SK-N-SH (cell line): Measurements from ENCODE around the gene ZNF213. TPM values are rescaled to one million over a fixed set of nuclear protein-coding genes. Genes with fewer than 3 reads are reported as not detected.

Experiments used
- CTCF ChIA-PET: fragments of 300-600, 350-600 bp; formaldehyde crosslinking; extraction: SDS; loops from one replicate; lab custom pipeline; 2021; lab: Yijun Ruan, JAX
- POLR2A ChIA-PET: fragments of 350-600 bp; sonication (Branson Sonifier 250); formaldehyde crosslinking; extraction: SDS; loops from one replicate; lab custom pipeline; 2020; ENCODE audit warnings: antibody characterized with exemption, inconsistent platforms; lab: Yijun Ruan, JAX
- DNase-seq: peaks from one replicate; pipeline ENCODE4 v3.0.0; 2012
- H2AFZ ChIP-seq: fragments of 200-600 bp; sonication (generic); 2 replicates; pipeline ENCODE4 v1.8.1; 2016; ENCODE audit warnings: antibody characterized with exemption, mild to moderate bottlenecking, low read depth
- H3F3A ChIP-seq: fragments of 200-600 bp; sonication (generic); replicated peaks from 2 replicates; pipeline ENCODE3; 2016; ENCODE audit warnings: antibody characterized with exemption, mild to moderate bottlenecking; ENCODE audit not compliant: insufficient read depth
- H3K27ac ChIP-seq, 2 experiments: fragments of 200-500 bp in 1 of 2; fragments of 200-600 bp in 1 of 2; sonication (Bioruptor generic) in 1 of 2; sonication (generic), shearing (Covaris generic) in 1 of 2; 2 replicates each; pipeline versions ENCODE4 v1.5.1 to v1.6.1; 2014 to 2016; ENCODE audit warnings: low read depth in 2 of 2, inconsistent platforms in 1 of 2, low read length in 1 of 2, mild to moderate bottlenecking in 1 of 2, mixed read lengths in 1 of 2
- H3K27me3 ChIP-seq: fragments of 200-600 bp; sonication (generic), shearing (Covaris generic); 2 replicates; pipeline ENCODE4 v1.6.1; 2016; ENCODE audit warnings: mixed run types; ENCODE audit not compliant: insufficient read depth
- H3K36me3 ChIP-seq, 2 experiments: fragments of 200-500 bp in 1 of 2; fragments of 200-600 bp in 1 of 2; sonication (Bioruptor generic) in 1 of 2; sonication (generic) in 1 of 2; replicated peaks in 1 of 2; 2 replicates each; pipeline versions ENCODE3 to v1.5.1; 2014 to 2016; ENCODE audit warnings: low read length in 1 of 2, mild to moderate bottlenecking in 1 of 2; ENCODE audit not compliant: insufficient read depth in 2 of 2, control insufficient read depth in 1 of 2
- H3K4me1 ChIP-seq, 2 experiments: fragments of 200-500 bp in 1 of 2; fragments of 200-600 bp in 1 of 2; sonication (Bioruptor generic) in 1 of 2; sonication (generic), shearing (Covaris generic) in 1 of 2; 2 replicates each; pipeline versions ENCODE4 v1.5.1 to v1.6.1; 2014 to 2016; ENCODE audit warnings: low read depth in 1 of 2, low read length in 1 of 2, mixed run types in 1 of 2; ENCODE audit not compliant: insufficient read depth in 2 of 2, control insufficient read depth in 1 of 2
- H3K4me2 ChIP-seq: fragments of 200-600 bp; sonication (generic), shearing (Covaris generic); 2 replicates; pipeline ENCODE4 v1.6.1; 2017; ENCODE audit warnings: mixed run types
- H3K4me3 ChIP-seq, 2 experiments: fragments of 200-500 bp in 1 of 2; fragments of 200-600 bp in 1 of 2; sonication (Bioruptor generic) in 1 of 2; sonication (generic), shearing (Covaris generic) in 1 of 2; 2 replicates each; pipeline versions ENCODE4 v1.5.1 to v1.8.1; 2014 to 2016; ENCODE audit warnings: low read depth in 2 of 2, inconsistent platforms in 1 of 2, low read length in 1 of 2, mild to moderate bottlenecking in 1 of 2, mixed read lengths in 1 of 2, moderate library complexity in 1 of 2
- H3K79me2 ChIP-seq: fragments of 200-600 bp; sonication (generic); 2 replicates; pipeline ENCODE4 v1.8.1; 2017; ENCODE audit warnings: mild to moderate bottlenecking; ENCODE audit not compliant: insufficient read depth
- H3K9ac ChIP-seq: fragments of 200-600 bp; sonication (generic); 2 replicates; pipeline ENCODE4 v1.6.1; 2017; ENCODE audit warnings: mixed run types
- H3K9me2 ChIP-seq: fragments of 200-600 bp; sonication (generic); 2 replicates; pipeline ENCODE4 v1.6.1; 2017; ENCODE audit warnings: mixed run types
- H3K9me3 ChIP-seq: fragments of 200-600 bp; sonication (generic); 2 replicates; pipeline ENCODE4 v1.6.1; 2017; ENCODE audit warnings: mixed run types, mild to moderate bottlenecking, moderate library complexity
- H4K20me1 ChIP-seq: fragments of 200-600 bp; sonication (generic); 2 replicates; pipeline ENCODE4 v1.6.1; 2017; ENCODE audit warnings: mild to moderate bottlenecking, mixed run types; ENCODE audit not compliant: insufficient read depth
- EP300 ChIP-seq, 2 experiments: IDR thresholded peaks; 2 replicates each; pipeline versions ENCODE4 v1.4.0 to v1.6.1; 2012; ENCODE audit warnings: borderline replicate concordance in 1 of 2, low read depth in 1 of 2, low read length in 1 of 2
- EZH2phosphoT487 ChIP-seq: fragments of 200-600 bp; sonication (generic); IDR thresholded peaks from 2 replicates; pipeline ENCODE4 v1.6.1; 2017; ENCODE audit warnings: low read depth, mixed run types, mild to moderate bottlenecking, antibody characterized with exemption, moderate library complexity, borderline replicate concordance
- FOXJ3 ChIP-seq: sonication (generic); formaldehyde crosslinking; IDR thresholded peaks from 2 replicates; pipeline ENCODE4 v1.5.1; 2020; ENCODE audit warnings: mild to moderate bottlenecking, missing genetic modification reagents
- FOXM1 ChIP-seq: IDR thresholded peaks from 2 replicates; pipeline ENCODE4 v1.4.0; 2012; ENCODE audit warnings: low read depth, mild to moderate bottlenecking
- GABPA ChIP-seq: IDR thresholded peaks from 2 replicates; pipeline ENCODE4 v1.4.0; 2012; ENCODE audit warnings: low read depth, mild to moderate bottlenecking
- GATA2 ChIP-seq: sonication (generic); formaldehyde crosslinking; IDR thresholded peaks from 2 replicates; pipeline ENCODE4 v1.5.0; 2020; ENCODE audit warnings: mild to moderate bottlenecking, missing genetic modification reagents
- JUND ChIP-seq: IDR thresholded peaks from 2 replicates; pipeline ENCODE4 v1.4.0; 2012
- MXI1 ChIP-seq: IDR thresholded peaks from 2 replicates; pipeline ENCODE4 v1.6.1; 2012; ENCODE audit warnings: mild to moderate bottlenecking, low read depth, low read length, improper control_type of control experiment
- NRF1 ChIP-seq: IDR thresholded peaks from 2 replicates; pipeline ENCODE4 v1.6.1; 2012; ENCODE audit warnings: low read depth, mild to moderate bottlenecking, low read length
- RCOR1 ChIP-seq: fragments of 150-350 bp; IDR thresholded peaks from 2 replicates; pipeline ENCODE4 v1.6.1; 2017; ENCODE audit warnings: antibody characterized with exemption, low read length
- SIN3A ChIP-seq: IDR thresholded peaks from 2 replicates; pipeline ENCODE4 v1.6.1; 2012; ENCODE audit warnings: low read depth, mild to moderate bottlenecking, low read length, moderate library complexity, borderline replicate concordance
- TEAD4 ChIP-seq: IDR thresholded peaks from 2 replicates; pipeline ENCODE4 v1.4.0; 2012; ENCODE audit warnings: mild to moderate bottlenecking, borderline replicate concordance; ENCODE audit not compliant: insufficient read depth
- WGBS: methylation state at CpG from one replicate; pipeline ENCODE4 v1.1.6; 2017; ENCODE audit warnings: low lambda C conversion rate; 5-methylcytosine and 5-hydroxymethylcytosine counted together
- polyA plus RNA-seq, 3 experiments: library from polyadenylated mRNA; depleted of rRNA; stranded (reverse); fragments of >200 nt; gene quantifications; 2 replicates each; pipeline ENCODE4 v1.2.3, GENCODE V29; 2012
- TF ChIP-seq, protein P1 (sequence below): IDR thresholded peaks from 2 replicates; pipeline ENCODE4; 2012
- TF ChIP-seq, protein P2 (sequence below): fragments of 150-350 bp; IDR thresholded peaks from 2 replicates; pipeline ENCODE4 v1.6.1; 2016; ENCODE audit warnings: mild to moderate bottlenecking, low read depth, low read length
- TF ChIP-seq, protein P3 (sequence below): fragments of 200-600 bp; sonication (generic); IDR thresholded peaks from 2 replicates; pipeline ENCODE4 v1.6.1; 2017; ENCODE audit warnings: antibody characterized with exemption, mild to moderate bottlenecking, moderate library complexity
- TF ChIP-seq, protein P4 (sequence below): IDR thresholded peaks from 2 replicates; pipeline ENCODE4 v1.4.0; 2012; ENCODE audit warnings: low read depth

Gene ZNF213
- polyA plus RNA-seq, 1 of the 3 experiments (the other 2 are of a cell fraction): 1.1 TPM

DNA sequence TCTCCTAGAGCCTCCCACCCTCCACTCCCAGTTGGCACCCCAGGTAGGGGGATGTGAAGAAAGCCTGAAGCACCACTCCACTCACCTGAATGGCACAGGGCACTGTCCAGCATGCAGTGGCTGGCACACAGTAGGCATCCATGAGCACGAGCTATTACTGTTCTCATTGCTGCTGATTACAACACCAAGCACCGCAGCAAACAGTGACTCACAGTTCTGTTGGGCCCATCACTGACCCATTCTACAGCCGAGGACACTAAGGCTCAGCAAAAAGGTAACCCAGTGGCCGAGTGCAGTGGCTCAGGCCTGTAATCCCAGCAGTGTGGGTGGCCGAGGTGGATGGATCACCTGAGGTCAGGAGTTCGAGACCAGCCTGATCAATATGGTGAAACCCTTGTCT is 38.5 kb upstream of the ZNF213 start (continued):
- TF ChIP-seq, protein P1, sequence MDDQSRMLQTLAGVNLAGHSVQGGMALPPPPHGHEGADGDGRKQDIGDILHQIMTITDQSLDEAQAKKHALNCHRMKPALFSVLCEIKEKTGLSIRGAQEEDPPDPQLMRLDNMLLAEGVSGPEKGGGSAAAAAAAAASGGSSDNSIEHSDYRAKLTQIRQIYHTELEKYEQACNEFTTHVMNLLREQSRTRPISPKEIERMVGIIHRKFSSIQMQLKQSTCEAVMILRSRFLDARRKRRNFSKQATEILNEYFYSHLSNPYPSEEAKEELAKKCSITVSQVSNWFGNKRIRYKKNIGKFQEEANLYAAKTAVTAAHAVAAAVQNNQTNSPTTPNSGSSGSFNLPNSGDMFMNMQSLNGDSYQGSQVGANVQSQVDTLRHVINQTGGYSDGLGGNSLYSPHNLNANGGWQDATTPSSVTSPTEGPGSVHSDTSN: no peak
- TF ChIP-seq EZH2phosphoT487 (no peak), TEAD4 (no peak), FOXJ3 (CRISPR knock-in tag) (no peak)
- TF ChIP-seq, protein P2, sequence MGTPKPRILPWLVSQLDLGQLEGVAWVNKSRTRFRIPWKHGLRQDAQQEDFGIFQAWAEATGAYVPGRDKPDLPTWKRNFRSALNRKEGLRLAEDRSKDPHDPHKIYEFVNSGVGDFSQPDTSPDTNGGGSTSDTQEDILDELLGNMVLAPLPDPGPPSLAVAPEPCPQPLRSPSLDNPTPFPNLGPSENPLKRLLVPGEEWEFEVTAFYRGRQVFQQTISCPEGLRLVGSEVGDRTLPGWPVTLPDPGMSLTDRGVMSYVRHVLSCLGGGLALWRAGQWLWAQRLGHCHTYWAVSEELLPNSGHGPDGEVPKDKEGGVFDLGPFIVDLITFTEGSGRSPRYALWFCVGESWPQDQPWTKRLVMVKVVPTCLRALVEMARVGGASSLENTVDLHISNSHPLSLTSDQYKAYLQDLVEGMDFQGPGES: no peak

DNA sequence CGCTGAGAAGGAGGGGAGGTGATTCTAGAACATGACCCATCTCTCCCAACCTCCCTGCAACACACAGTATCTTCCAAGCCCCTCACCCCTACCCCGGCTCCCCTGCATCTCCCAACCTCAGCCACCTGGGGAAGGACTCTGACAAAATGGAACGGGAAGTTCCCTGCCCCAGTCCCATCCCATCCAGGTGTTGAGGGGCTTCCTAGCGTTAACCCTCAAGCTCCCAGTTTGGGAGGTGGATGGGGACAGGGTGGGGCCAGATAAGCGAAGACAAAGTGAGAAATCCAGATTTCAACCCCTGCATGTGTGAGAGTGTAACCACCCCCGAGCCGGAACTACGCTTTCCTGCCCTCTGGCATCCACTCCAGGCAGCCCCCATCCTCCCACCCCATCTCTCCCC is 37.6 kb upstream of the ZNF213 start:
- POLR2A ChIA-PET: no interaction called here
- H3K27me3 ChIP-seq: peaks cover 10% of the 10 kb centered on the region; the same call in 1 of the 2 replicates

More for the DNA sequence above, 37.6 kb upstream of the ZNF213 start:
- H3K9me2 ChIP-seq: no peaks in the 10 kb centered on the region
- peaks cover 9 to 11% of the 10 kb centered on the region in 2 experiments; a peak in 2 of 4 replicates for H3K4me1 ChIP-seq
- H4K20me1 ChIP-seq: no peaks in the 10 kb centered on the region
- TF ChIP-seq, protein P1: no peak
- TF ChIP-seq, protein P3, sequence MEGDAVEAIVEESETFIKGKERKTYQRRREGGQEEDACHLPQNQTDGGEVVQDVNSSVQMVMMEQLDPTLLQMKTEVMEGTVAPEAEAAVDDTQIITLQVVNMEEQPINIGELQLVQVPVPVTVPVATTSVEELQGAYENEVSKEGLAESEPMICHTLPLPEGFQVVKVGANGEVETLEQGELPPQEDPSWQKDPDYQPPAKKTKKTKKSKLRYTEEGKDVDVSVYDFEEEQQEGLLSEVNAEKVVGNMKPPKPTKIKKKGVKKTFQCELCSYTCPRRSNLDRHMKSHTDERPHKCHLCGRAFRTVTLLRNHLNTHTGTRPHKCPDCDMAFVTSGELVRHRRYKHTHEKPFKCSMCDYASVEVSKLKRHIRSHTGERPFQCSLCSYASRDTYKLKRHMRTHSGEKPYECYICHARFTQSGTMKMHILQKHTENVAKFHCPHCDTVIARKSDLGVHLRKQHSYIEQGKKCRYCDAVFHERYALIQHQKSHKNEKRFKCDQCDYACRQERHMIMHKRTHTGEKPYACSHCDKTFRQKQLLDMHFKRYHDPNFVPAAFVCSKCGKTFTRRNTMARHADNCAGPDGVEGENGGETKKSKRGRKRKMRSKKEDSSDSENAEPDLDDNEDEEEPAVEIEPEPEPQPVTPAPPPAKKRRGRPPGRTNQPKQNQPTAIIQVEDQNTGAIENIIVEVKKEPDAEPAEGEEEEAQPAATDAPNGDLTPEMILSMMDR: no peak
- TF ChIP-seq JUND: no peak
- TF ChIP-seq FOXM1: no peak
- no peak for TF ChIP-seq MXI1
- no peak for TF ChIP-seq EZH2phosphoT487
- TF ChIP-seq GABPA: no peak
- no peak for TF ChIP-seq EP300 (IDR thresholded peaks at IDR 0.05; ENCODE audit: borderline replicate concordance in 1 of 2, low read depth in 1 of 2, low read length in 1 of 2)
- TF ChIP-seq TEAD4: no peak
- TF ChIP-seq GATA2 (CRISPR knock-in tag): no peak
- TF ChIP-seq, protein P4, sequence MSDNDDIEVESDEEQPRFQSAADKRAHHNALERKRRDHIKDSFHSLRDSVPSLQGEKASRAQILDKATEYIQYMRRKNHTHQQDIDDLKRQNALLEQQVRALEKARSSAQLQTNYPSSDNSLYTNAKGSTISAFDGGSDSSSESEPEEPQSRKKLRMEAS: no peak
- no peak for TF ChIP-seq RCOR1
- no peak for TF ChIP-seq SIN3A
- no peak for TF ChIP-seq NRF1
- no peak overlapping the region for H3K27ac ChIP-seq
- H3K9me3 ChIP-seq: no peaks in the 10 kb centered on the region
- DNase-seq: no peak
- CTCF ChIA-PET: interaction anchor here (3.3 to 4.1 kb wide), 3 partner anchors 33 to 66 kb away, joined by 15 to 34 read pairs (median 15); no protein-coding TSS in a partner anchor
- no peak overlapping the region for H3K4me2 ChIP-seq
- H3F3A ChIP-seq: peaks cover 7% of the 10 kb centered on the region
- no peak overlapping the region for H3K9ac ChIP-seq
- no peaks in the 10 kb centered on the region for H3K36me3 ChIP-seq
- no peaks in the 10 kb centered on the region for H3K79me2 ChIP-seq
- no peak overlapping the region for H2AFZ ChIP-seq
- H3K4me3 ChIP-seq: no peak overlapping the region
- 66% methylated on average over 8 of the region's 8 CpGs for WGBS
